ENCODE data around the gene AKAP1.
A peak's percentile ranks its signal among the peaks of the same experiment; 100 is the strongest.

AKAP1 gene

GRCh38 chr17:57084802-57085447 lies at the start of gene AKAP1:
AKAP1 (plus strand) TSS chr17:57085246; CDS start chr17:57105465, 20,219 bp downstream.
- peak; percentile 87 to 89 for DNase-seq (ENCODE audit: low read depth in 2 of 2)

GRCh38 chr17:57035971-57036481 lies 49.0 kb upstream of the AKAP1 start:
- no peak for DNase-seq (ENCODE audit: low read depth in 2 of 2)

- no peak for DNase-seq (ENCODE audit: low read depth in 2 of 2)
These were observed 47.6 kb upstream of the AKAP1 start for GRCh38 chr17:57037411-57037810.

GRCh38 chr17:57038486-57038885 lies 46.6 kb upstream of the AKAP1 start:
- DNase-seq (ENCODE audit: low read depth in 2 of 2) = no peak

- DNase-seq (ENCODE audit: low read depth in 2 of 2) = no peak
These were observed 44.5 kb upstream of the AKAP1 start for GRCh38 chr17:57040571-57040970.

- DNase-seq (ENCODE audit: low read depth in 2 of 2) = no peak
These were observed 41.8 kb upstream of the AKAP1 start for GRCh38 chr17:57043276-57043675.

- DNase-seq (ENCODE audit: low read depth in 2 of 2) = no peak
These were observed 39.8 kb upstream of the AKAP1 start for GRCh38 chr17:57044976-57045867.

GRCh38 chr17:57045868-57046704 lies 39.0 kb upstream of the AKAP1 start:
- peak in 1 of 2 donors; percentile 1 for DNase-seq (ENCODE audit: low read depth in 2 of 2)

- DNase-seq (ENCODE audit: low read depth in 2 of 2) = no peak
These were observed 38.3 kb upstream of the AKAP1 start for GRCh38 chr17:57046749-57047148.

GRCh38 chr17:57048096-57048495 lies 37.0 kb upstream of the AKAP1 start:
- no peak for DNase-seq (ENCODE audit: low read depth in 2 of 2)

GRCh38 chr17:57050306-57050705 lies 34.7 kb upstream of the AKAP1 start:
- no peak for DNase-seq (ENCODE audit: low read depth in 2 of 2)

GRCh38 chr17:57051886-57052361 lies 33.1 kb upstream of the AKAP1 start:
- DNase-seq (ENCODE audit: low read depth in 2 of 2) = no peak

GRCh38 chr17:57062865-57063264 lies 22.2 kb upstream of the AKAP1 start:
- no peak for DNase-seq (ENCODE audit: low read depth in 2 of 2)

GRCh38 chr17:57067162-57067561 lies 17.9 kb upstream of the AKAP1 start:
- DNase-seq (ENCODE audit: low read depth in 2 of 2) = no peak

- DNase-seq (ENCODE audit: low read depth in 2 of 2) = no peak
These were observed 17.3 kb upstream of the AKAP1 start for GRCh38 chr17:57067781-57068180.

- no peak for DNase-seq (ENCODE audit: low read depth in 2 of 2)
These were observed 16.8 kb upstream of the AKAP1 start for GRCh38 chr17:57068222-57068658.

- DNase-seq (ENCODE audit: low read depth in 2 of 2) = no peak
These were observed 16.3 kb upstream of the AKAP1 start for GRCh38 chr17:57068707-57069106.

GRCh38 chr17:57071991-57072944 lies 12.8 kb upstream of the AKAP1 start:
- no peak for DNase-seq (ENCODE audit: low read depth in 2 of 2)

GRCh38 chr17:57073626-57074025 lies 11.4 kb upstream of the AKAP1 start:
- DNase-seq (ENCODE audit: low read depth in 2 of 2) = no peak

- no peak for DNase-seq (ENCODE audit: low read depth in 2 of 2)
These were observed 9.9 kb upstream of the AKAP1 start for GRCh38 chr17:57075193-57075592.

GRCh38 chr17:57075785-57076184 lies 9.3 kb upstream of the AKAP1 start:
- no peak for DNase-seq (ENCODE audit: low read depth in 2 of 2)

Data from stimulated activated CD8-positive, alpha-beta memory T cell treated with anti-CD3 and anti-CD28 coated beads, Interleukin-2, amount 100 ng/mL, for 1 hour (primary cell).